NCI-H1105 treated with DMSO at 0.1 percent for 48 hours (cell line): ENCODE data around the gene RGPD6.
"Not testable (repeated sequence)": the region's sequence is repeated elsewhere in the genome, so short reads cannot be mapped to it uniquely, and the experiment has no call there.

ENCODE experiments used
- DNase-seq: peaks from one replicate; lab custom pipeline; 2025; lab: John Stamatoyannopoulos, UW

The RGPD6 gene

GRCh38 chr2:110576763-110577416 lies at the start of gene RGPD6:
RGPD6 (minus strand) TSS chr2:110577222; CDS start chr2:110577024, 198 bp downstream.
- not testable (repeated sequence) for DNase-seq

- not testable (repeated sequence) for DNase-seq
These were observed 42.4 kb upstream of the RGPD6 start for GRCh38 chr2:110619326-110619939.

- not testable (repeated sequence) for DNase-seq
These were observed 36.9 kb upstream of the RGPD6 start for GRCh38 chr2:110613927-110614326.

GRCh38 chr2:110610613-110611250 lies 33.7 kb upstream of the RGPD6 start:
- not testable (repeated sequence) for DNase-seq

GRCh38 chr2:110609843-110610612 lies 33.0 kb upstream of the RGPD6 start:
- not testable (repeated sequence) for DNase-seq

GRCh38 chr2:110608788-110609502 lies 31.9 kb upstream of the RGPD6 start:
- DNase-seq, result not testable (repeated sequence)

- not testable (repeated sequence) for DNase-seq
These were observed 28.0 kb upstream of the RGPD6 start for GRCh38 chr2:110605057-110605456.

- DNase-seq, result not testable (repeated sequence)
These were observed 27.0 kb upstream of the RGPD6 start for GRCh38 chr2:110603917-110604591.

- not testable (repeated sequence) for DNase-seq
These were observed 25.1 kb upstream of the RGPD6 start for GRCh38 chr2:110602139-110602538.

- DNase-seq, result not testable (repeated sequence)
These were observed 15.0 kb upstream of the RGPD6 start for GRCh38 chr2:110591973-110592372.

- not testable (repeated sequence) for DNase-seq
These were observed 12.8 kb upstream of the RGPD6 start for GRCh38 chr2:110589677-110590330.

- not testable (repeated sequence) for DNase-seq
These were observed 11.5 kb upstream of the RGPD6 start for GRCh38 chr2:110588520-110588919.

GRCh38 chr2:110579216-110579965 lies 2.4 kb upstream of the RGPD6 start:
- not testable (repeated sequence) for DNase-seq

- DNase-seq, result not testable (repeated sequence)
These were observed 1.4 kb upstream of the RGPD6 start for GRCh38 chr2:110578429-110578828.

- not testable (repeated sequence) for DNase-seq
These were observed 77.2 kb downstream of the RGPD6 start for GRCh38 chr2:110499755-110500377.

- DNase-seq, result not testable (repeated sequence)
These were observed 81.0 kb downstream of the RGPD6 start for GRCh38 chr2:110496027-110496426.

- not testable (repeated sequence) for DNase-seq
These were observed 82.5 kb downstream of the RGPD6 start for GRCh38 chr2:110494488-110494887.

- not testable (repeated sequence) for DNase-seq
These were observed 88.0 kb downstream of the RGPD6 start for GRCh38 chr2:110488991-110489390.

- DNase-seq, result not testable (repeated sequence)
These were observed 94.3 kb downstream of the RGPD6 start for GRCh38 chr2:110482697-110483096.
